Measurements from ENCODE around the gene ATP5F1D. TPM values are rescaled to one million over a fixed set of nuclear protein-coding genes. Genes with fewer than 3 reads are reported as not detected.

ATP5F1D gene
- total and polyA plus RNA-seq, 11 donors, result 201 to 1,034 (median 459) TPM

- H3K4me1 ChIP-seq, result peaks cover 0 to 11% (median 1%) of the 10 kb centered on the region in 12 donors
- WGBS, 4 donors, result 80 to 85% (median 83%) methylated on average over 23 to 35 of the region's 35 CpGs
- TF ChIP-seq POLR2A (IDR thresholded peaks at IDR 0.05), result no peak
- TF ChIP-seq CTCF (IDR thresholded peaks at IDR 0.05), result no peak
- H3K9me3 ChIP-seq, result no peaks in the 10 kb centered on the region
- H3K27me3 ChIP-seq, result peaks cover 9 to 66% (median 37%) of the 10 kb centered on the region in 9 donors
- intact Hi-C loops (cut with DNase I), result no loop called here
- no peak overlapping the region for H3K4me3 ChIP-seq
- DNase-seq (no peak), ATAC-seq (no peak)
- no peaks in the 10 kb centered on the region for H3K36me3 ChIP-seq
- H3K27ac ChIP-seq, result no peak overlapping the region
Measured at GRCh38 chr19:1293782-1294604, 52.4 kb downstream of the ATP5F1D start.

Other genes with a start within 250 kb of the ATP5F1D start
- gene GRIN3B, start 241.3 kb upstream of the ATP5F1D start, total RNA-seq, result under 1 TPM in 2 of 9 donors, not detected in 7; 0.09 to 0.51 TPM
- under 1 TPM in 1 of 2 donors, not detected in 1; 0.01 TPM for gene GRIN3B, start 241.3 kb upstream of the ATP5F1D start, polyA plus RNA-seq
- 100 to 1,000 TPM in 7 of 9 donors, 10 to 100 TPM in 2; 95.1 to 189 (median 112) TPM for gene TMEM259, start 220.6 kb upstream of the ATP5F1D start, total RNA-seq
- 100 to 1,000 TPM; 131 to 148 TPM for gene TMEM259, start 220.6 kb upstream of the ATP5F1D start, polyA plus RNA-seq
- gene RNU6-2, start 220.2 kb upstream of the ATP5F1D start, total RNA-seq, result not detected
- gene RNU6-2, start 220.2 kb upstream of the ATP5F1D start, polyA plus RNA-seq, result not detected
- 10 to 100 TPM; 26.2 to 98.5 (median 61.6) TPM for gene CNN2, start 215.1 kb upstream of the ATP5F1D start, total RNA-seq
- gene CNN2, start 215.1 kb upstream of the ATP5F1D start, polyA plus RNA-seq, result 10 to 100 TPM; 43.8 to 45.3 TPM
- gene ABCA7, start 201.6 kb upstream of the ATP5F1D start, total RNA-seq, result 10 to 100 TPM in 4 of 9 donors, 1 to 10 TPM in 5; 5.9 to 12.4 (median 9.2) TPM
- 1 to 10 TPM; 2.9 to 8.8 TPM for gene ABCA7, start 201.6 kb upstream of the ATP5F1D start, polyA plus RNA-seq
- gene ARHGAP45, start 174.6 kb upstream of the ATP5F1D start, total RNA-seq, result 10 to 100 TPM in 3 of 9 donors, 1 to 10 TPM in 6; 1.6 to 38.2 (median 5.1) TPM
- 1 to 10 TPM; 4.1 to 4.7 TPM for gene ARHGAP45, start 174.6 kb upstream of the ATP5F1D start, polyA plus RNA-seq
- 100 to 1,000 TPM; 116 to 220 (median 139) TPM for gene POLR2E, start 146.4 kb upstream of the ATP5F1D start, total RNA-seq
- gene POLR2E, start 146.4 kb upstream of the ATP5F1D start, polyA plus RNA-seq, result 100 to 1,000 TPM; 161 to 209 TPM
- gene GPX4, start 137.8 kb upstream of the ATP5F1D start, total RNA-seq, result 100 to 1,000 TPM; 251 to 590 (median 289) TPM
- gene GPX4, start 137.8 kb upstream of the ATP5F1D start, polyA plus RNA-seq, result 100 to 1,000 TPM; 377 to 558 TPM
- gene SBNO2, start 67.5 kb upstream of the ATP5F1D start, total RNA-seq, result 10 to 100 TPM in 8 of 9 donors, 1 to 10 TPM in 1; 9.9 to 78.9 (median 20.0) TPM
- 10 to 100 TPM; 10.1 to 18.7 TPM for gene SBNO2, start 67.5 kb upstream of the ATP5F1D start, polyA plus RNA-seq
- 10 to 100 TPM; 44.7 to 92.0 (median 50.7) TPM for gene STK11, start 36.0 kb upstream of the ATP5F1D start, total RNA-seq
- gene STK11, start 36.0 kb upstream of the ATP5F1D start, polyA plus RNA-seq, result 10 to 100 TPM; 49.1 to 56.4 TPM
- 1 to 10 TPM in 6 of 9 donors, under 1 TPM in 3; 0.60 to 2.2 (median 1.8) TPM for gene CBARP, start 3.7 kb upstream of the ATP5F1D start, total RNA-seq
- 1 to 10 TPM; 1.0 to 1.6 TPM for gene CBARP, start 3.7 kb upstream of the ATP5F1D start, polyA plus RNA-seq
- gene MIDN, start 6.8 kb downstream of the ATP5F1D start, total RNA-seq, result 100 to 1,000 TPM in 1 of 9 donors, 10 to 100 TPM in 8; 25.8 to 115 (median 60.5) TPM
- 10 to 100 TPM; 31.5 to 33.6 TPM for gene MIDN, start 6.8 kb downstream of the ATP5F1D start, polyA plus RNA-seq
- gene CIRBP, start 27.6 kb downstream of the ATP5F1D start, total RNA-seq, result 100 to 1,000 TPM; 149 to 425 (median 269) TPM
- gene CIRBP, start 27.6 kb downstream of the ATP5F1D start, polyA plus RNA-seq, result 100 to 1,000 TPM; 217 to 282 TPM
- 10 to 100 TPM; 11.6 to 46.7 (median 18.7) TPM for gene FAM174C, start 33.8 kb downstream of the ATP5F1D start, total RNA-seq
- gene FAM174C, start 33.8 kb downstream of the ATP5F1D start, polyA plus RNA-seq, result 10 to 100 TPM; 23.8 to 56.4 TPM
- gene EFNA2, start 44.1 kb downstream of the ATP5F1D start, total RNA-seq, result not detected
- not detected for gene EFNA2, start 44.1 kb downstream of the ATP5F1D start, polyA plus RNA-seq
- 100 to 1,000 TPM; 205 to 717 (median 336) TPM for gene NDUFS7, start 142.2 kb downstream of the ATP5F1D start, total RNA-seq
- 100 to 1,000 TPM; 251 to 634 TPM for gene NDUFS7, start 142.2 kb downstream of the ATP5F1D start, polyA plus RNA-seq
- 100 to 1,000 TPM in 1 of 9 donors, 10 to 100 TPM in 8; 35.9 to 167 (median 62.5) TPM for gene GAMT, start 159.8 kb downstream of the ATP5F1D start, total RNA-seq
- gene GAMT, start 159.8 kb downstream of the ATP5F1D start, polyA plus RNA-seq, result 100 to 1,000 TPM in 1 of 2 donors, 10 to 100 TPM in 1; 21.9 to 180 TPM
- 100 to 1,000 TPM in 1 of 9 donors, 10 to 100 TPM in 8; 36.8 to 124 (median 78.5) TPM for gene DAZAP1, start 165.8 kb downstream of the ATP5F1D start, total RNA-seq
- 100 to 1,000 TPM in 1 of 2 donors, 10 to 100 TPM in 1; 65.8 to 128 TPM for gene DAZAP1, start 165.8 kb downstream of the ATP5F1D start, polyA plus RNA-seq
- gene RPS15, start 196.6 kb downstream of the ATP5F1D start, total RNA-seq, result 1,000 to 10,000 TPM in 2 of 9 donors, 100 to 1,000 TPM in 7; 468 to 2,348 (median 669) TPM
- 1,000 to 10,000 TPM; 2,165 to 2,683 TPM for gene RPS15, start 196.6 kb downstream of the ATP5F1D start, polyA plus RNA-seq
- under 1 TPM in 8 of 9 donors, not detected in 1; 0.04 to 0.72 (median 0.14) TPM for gene APC2, start 208.4 kb downstream of the ATP5F1D start, total RNA-seq
- under 1 TPM; 0.07 to 0.08 TPM for gene APC2, start 208.4 kb downstream of the ATP5F1D start, polyA plus RNA-seq
- 10 to 100 TPM in 8 of 9 donors, 1 to 10 TPM in 1; 9.4 to 29.2 (median 15.7) TPM for gene C19orf25, start 237.5 kb downstream of the ATP5F1D start, total RNA-seq
- gene C19orf25, start 237.5 kb downstream of the ATP5F1D start, polyA plus RNA-seq, result 10 to 100 TPM; 27.6 to 27.8 TPM
- gene PCSK4, start 248.6 kb downstream of the ATP5F1D start, total RNA-seq, result 1 to 10 TPM in 6 of 9 donors, under 1 TPM in 3; 0.31 to 1.9 (median 1.7) TPM
- gene PCSK4, start 248.6 kb downstream of the ATP5F1D start, polyA plus RNA-seq, result under 1 TPM; 0.83 to 0.91 TPM
- gene REEP6, start 249.4 kb downstream of the ATP5F1D start, total RNA-seq, result 1 to 10 TPM; 1.9 to 6.0 (median 3.5) TPM
- 1 to 10 TPM; 3.6 to 4.1 TPM for gene REEP6, start 249.4 kb downstream of the ATP5F1D start, polyA plus RNA-seq